NB4 (cell line): ENCODE measurements around the gene TMED1.

Experiments used
- CTCF ChIP-seq: IDR thresholded peaks from one replicate; pipeline ENCODE4 v1.5.1; 2012; ENCODE audit warnings: low read depth, low read length
- MAX ChIP-seq: IDR thresholded peaks from 2 replicates; pipeline ENCODE4 v1.6.1; 2011; ENCODE audit warnings: low read depth, low read length
- MYC ChIP-seq: IDR thresholded peaks from 2 replicates; pipeline ENCODE4 v1.6.1; 2011; ENCODE audit warnings: low read depth, low read length
- POLR2A ChIP-seq: IDR thresholded peaks from 2 replicates; pipeline ENCODE4 v1.6.1; 2011; ENCODE audit warnings: mild to moderate bottlenecking; ENCODE audit not compliant: insufficient read length; ENCODE audit errors: extremely low read depth

- TF ChIP-seq MYC (no peak), CTCF (no peak), POLR2A (no peak), MAX (no peak)
These were observed 38.3 kb downstream of the TMED1 start for GRCh38 chr19:10797541-10798256.
